Stromal cell of bone marrow (primary cell): ENCODE results near the gene ANKRD62.
A peak's percentile ranks its signal among the peaks of the same experiment; 100 is the strongest.
"Not testable (repeated sequence)": the region's sequence is repeated elsewhere in the genome, so short reads cannot be mapped to it uniquely, and the experiment has no call there.

Experiments
- DNase-seq: peaks from one replicate; pipeline ENCODE4 v3.0.0-alpha.2; 2012; ENCODE audit warnings: low read depth

Gene ANKRD62

DNA sequence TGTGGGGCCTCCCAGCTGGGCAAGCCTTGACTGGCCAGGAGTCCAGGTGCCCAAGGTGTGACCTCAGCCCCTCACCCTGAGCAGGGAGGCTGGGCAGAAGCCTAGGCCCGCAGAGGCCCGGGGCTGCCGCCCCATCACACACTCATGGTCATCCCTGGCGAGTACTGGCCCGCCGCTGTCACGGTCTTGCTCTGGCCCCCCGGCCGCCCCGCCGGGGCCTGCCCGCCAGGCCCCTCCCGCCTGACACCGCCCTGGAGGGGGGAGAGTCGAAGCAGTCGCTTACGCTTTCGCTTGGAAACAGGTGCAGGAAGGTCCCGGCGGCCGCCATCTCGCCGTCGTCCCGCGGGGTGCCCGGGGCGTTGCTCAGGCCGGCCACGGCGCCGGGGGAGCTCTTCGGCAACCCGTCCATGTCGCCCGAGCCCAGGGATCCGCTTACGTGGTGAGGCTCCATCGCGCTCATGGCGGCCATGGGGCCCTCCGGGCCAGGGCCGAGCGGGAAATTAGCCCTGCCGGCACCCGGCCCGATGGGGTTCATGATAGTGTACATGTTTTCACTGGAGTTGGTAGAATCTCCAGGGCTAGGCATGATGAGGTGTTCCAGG lies 26.6 kb upstream of the ANKRD62 start:
- no peak for DNase-seq

DNA sequence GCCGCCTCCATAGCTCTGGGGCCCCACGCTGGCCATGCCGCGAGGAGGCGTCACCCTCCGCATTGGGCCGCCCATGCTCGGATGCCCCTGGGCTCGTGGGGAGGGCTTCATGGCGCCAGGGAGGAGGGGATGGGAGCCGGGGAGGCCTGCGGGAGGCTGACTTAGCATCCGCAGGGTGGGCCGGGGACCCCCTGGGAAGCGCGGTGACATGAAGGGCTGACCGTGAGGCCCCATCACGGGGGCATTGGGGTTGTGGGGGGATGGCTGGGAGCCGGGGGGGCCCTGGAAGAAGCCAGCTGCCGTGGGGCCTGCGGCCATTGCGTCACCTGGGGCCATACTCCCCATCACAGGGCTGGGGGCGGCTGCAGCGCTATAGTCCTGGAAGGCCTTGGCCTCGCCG lies 26.0 kb upstream of the ANKRD62 start:
- DNase-seq = no peak

DNA sequence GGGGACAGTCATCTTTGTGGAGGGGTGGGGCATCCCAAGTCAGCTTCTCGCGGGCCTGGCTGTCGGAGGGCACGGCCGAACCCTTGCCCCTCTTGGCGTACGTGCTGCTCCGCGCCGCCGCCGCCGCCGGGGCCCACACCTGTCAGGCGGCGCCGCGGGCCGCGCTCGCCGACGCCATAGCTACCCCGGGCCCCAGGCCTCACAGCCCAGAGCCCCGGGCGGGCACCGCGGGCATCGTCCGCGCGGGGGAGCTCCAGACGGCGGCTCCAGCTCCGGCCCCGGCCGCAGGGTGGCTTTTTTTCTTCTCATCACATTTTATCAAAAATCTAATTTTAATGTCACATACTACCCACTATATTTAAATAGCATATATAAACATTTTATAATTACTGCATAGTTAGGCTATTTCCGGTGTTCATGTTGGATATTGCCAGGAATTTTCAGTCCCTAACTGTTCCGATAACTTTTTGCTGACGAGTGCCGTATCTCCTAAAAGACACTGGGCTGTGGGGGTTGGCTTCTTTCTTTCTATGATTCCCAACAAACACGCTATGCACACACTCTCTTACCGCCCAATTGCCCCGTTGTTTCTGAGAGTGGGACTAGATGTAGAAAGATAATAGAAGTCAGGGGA lies 25.2 kb upstream of the ANKRD62 start:
- DNase-seq = not testable (repeated sequence)

DNA sequence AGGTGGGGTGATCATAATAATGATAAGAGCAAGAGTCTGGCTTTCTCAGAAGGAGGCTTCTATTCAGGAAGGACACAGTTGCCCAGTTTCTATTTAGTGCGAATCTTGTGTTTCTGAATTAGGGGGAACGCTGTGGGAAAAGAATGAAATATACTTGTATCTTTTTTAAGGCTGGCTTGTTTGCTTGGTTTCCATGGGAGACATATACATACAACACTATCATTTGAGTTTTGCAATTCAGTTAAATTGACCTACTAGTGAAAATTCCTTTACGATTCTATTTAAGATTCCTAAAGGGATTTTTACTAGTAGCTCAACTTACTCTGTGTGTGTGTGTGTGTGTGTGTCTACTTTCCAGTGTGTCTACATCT lies 24.7 kb upstream of the ANKRD62 start:
- DNase-seq = no peak

DNA sequence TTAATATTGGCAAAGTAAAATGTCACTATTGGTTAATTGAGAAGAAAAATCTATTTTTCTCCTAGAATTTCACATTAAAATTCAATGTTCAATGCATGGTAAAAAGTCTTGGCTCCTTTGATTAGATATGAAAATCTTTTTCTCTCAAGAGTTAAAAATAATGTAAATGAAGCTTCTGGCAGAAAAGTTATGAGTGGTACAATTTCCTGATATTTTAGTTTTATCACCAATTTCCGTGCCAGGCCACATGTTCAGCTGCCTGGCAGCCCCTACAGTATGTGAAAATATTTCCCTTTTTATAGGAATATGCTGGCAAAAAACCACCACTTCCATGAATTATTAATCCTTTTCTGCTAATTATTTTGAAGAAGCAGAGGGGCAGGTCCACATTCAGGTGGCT lies 22.6 kb upstream of the ANKRD62 start:
- DNase-seq = not testable (repeated sequence)

DNA sequence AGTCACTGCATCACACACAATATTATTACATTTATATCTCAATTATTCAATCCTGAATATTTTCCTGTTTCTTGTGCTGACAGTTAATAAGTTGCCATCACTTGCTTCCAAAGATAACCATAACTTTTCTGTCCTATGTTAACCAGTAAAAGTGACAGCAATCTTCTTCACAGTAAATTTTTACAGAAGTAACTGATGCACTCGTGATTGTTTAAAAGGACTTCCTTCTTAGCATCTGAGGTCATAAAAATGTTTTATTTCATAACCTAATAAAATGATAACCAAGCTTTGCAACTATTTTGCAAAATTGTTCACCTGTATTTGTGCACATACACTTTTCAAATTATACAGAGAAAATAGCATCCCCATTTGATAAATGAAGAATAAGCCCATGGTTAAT lies 20.6 kb upstream of the ANKRD62 start:
- DNase-seq = no peak

DNA sequence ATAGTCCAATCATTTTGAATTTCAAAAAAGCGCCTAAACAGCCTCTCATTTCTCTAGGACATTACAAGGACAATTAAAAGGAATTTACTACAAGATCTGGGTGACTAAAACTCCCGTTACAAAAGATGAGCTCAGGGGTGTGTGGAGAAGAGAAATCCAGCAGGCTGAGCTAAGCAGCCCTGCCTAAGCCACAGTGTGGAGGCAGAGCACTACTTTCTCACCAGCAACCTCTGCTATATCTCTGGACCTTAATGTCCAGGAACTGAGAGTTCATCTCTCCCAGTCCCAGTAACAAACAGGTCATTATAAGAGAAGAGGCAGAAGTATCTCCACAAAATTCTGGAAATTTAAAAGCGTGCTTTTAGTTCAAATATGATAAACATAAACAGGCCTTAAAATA lies 18.9 kb upstream of the ANKRD62 start:
- DNase-seq = no peak

DNA sequence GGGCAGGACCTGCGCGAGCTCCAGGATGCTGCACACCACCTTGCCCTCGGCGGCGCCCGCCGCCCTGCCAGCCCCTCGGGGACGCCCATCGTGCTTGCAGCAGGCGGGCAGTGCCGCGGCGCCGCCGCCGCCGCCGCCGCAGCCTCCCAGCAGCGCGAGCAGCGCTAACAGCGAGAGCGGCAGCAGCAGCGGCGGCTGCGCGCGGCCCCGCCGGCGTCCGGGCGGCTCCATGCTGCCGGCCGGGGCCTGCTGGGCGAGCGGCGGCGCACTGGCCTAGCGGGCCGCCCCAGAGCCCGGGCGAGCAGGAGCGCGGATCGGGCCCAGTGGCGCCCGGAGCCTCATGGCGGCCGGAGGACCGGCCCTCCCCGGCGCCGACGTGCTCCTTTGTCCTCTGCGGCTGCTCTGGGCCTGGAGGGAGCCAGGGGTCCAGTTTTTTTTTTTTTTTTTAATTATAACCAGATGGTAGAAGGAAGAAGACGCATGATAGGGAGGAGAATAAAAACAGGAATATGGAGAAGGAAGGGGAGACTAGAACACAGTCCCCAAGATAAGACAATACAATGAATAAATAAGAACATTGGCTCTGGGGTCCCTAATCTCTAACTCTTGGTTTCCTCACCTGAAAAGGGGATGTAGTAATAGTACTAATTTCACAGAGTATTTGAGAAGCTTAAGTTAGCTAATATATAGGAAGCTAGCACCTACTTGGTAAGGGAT lies 17.1 kb upstream of the ANKRD62 start:
- DNase-seq = no peak

DNA sequence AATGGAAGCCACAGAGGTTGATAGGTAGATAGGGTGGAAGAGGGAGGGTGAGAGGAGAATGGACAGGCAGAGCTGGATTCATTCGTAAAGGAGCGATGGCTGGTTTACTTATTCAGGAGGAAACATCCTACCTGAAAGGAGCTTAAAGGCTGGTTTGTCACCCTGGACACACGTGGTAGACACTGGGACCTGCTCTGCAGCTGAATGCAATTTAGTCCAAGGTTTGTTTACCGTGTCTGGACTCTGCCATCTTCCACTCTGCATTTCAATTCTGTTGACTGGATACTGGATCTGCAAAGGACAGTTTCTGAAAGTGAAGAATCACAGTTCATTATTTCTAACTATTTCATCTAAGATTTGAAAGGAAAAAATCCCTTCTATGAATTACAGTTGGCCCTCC lies 15.6 kb upstream of the ANKRD62 start:
- DNase-seq = not testable (repeated sequence)

- DNase-seq = peak; percentile 56
Measured at GRCh38 chr18:12079491-12080237, 14.0 kb upstream of the ANKRD62 start.

- no peak for DNase-seq
Measured at GRCh38 chr18:12085136-12085535, 8.5 kb upstream of the ANKRD62 start.

- no peak for DNase-seq
Measured at GRCh38 chr18:12085786-12086185, 7.9 kb upstream of the ANKRD62 start.

GRCh38 chr18:12086249-12086648 lies 7.4 kb upstream of the ANKRD62 start:
- DNase-seq = no peak

- no peak for DNase-seq
Measured at GRCh38 chr18:12086677-12087470, 6.8 kb upstream of the ANKRD62 start.

- no peak for DNase-seq
Measured at GRCh38 chr18:12087471-12088025, 6.1 kb upstream of the ANKRD62 start.

DNA sequence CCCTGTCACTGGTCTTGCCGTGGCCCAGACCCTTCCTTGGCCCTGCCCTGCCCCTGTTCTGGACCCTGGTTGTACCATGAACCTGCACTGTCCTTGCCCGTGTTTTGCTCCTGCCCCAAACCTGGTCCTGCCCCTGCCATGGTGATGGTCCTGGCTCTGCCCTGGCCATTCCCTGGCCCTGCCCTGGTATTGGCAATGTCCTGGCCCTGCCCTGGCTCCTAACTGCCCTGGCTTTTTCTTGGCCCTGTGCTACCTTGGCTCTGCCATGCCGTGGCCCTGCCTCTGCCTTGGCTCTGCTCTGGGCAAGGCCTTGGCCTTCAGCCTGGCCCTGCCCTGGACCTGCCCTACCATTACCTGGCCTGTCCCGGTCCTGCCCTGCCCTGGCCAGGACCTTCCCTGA lies 5.5 kb upstream of the ANKRD62 start:
- no peak for DNase-seq

DNA sequence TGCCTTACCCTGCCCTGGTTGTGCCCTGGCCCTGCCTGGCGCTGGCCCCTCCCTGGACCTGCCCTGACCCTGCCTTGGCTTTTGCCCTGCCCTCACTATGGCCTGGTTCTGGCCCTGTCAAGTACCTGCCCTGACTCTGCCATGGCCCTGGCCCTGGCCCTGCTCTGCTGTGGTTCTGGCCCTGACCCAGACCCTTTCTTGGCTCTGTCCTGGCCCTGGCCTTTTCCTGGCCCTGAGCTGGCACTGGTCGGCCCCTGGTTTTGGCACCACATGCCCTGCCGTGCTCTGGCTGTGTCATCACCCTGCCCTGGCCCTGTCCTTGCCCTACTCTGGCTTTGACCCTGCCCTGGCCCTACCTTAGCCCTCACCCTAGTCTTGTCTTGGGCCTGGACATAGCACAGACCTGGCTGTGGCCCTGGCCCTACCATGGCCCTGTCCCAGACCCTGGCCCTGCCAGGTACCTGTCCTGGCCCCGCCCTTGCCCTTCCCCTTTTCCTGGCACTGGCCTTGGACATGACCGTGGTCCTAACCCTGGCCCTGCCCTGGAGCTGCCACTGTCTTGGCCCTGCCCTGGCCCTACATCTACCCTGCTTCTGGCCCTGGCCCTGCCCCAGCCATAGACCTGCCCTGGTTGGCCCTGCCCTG lies 4.8 kb upstream of the ANKRD62 start:
- no peak for DNase-seq

DNA sequence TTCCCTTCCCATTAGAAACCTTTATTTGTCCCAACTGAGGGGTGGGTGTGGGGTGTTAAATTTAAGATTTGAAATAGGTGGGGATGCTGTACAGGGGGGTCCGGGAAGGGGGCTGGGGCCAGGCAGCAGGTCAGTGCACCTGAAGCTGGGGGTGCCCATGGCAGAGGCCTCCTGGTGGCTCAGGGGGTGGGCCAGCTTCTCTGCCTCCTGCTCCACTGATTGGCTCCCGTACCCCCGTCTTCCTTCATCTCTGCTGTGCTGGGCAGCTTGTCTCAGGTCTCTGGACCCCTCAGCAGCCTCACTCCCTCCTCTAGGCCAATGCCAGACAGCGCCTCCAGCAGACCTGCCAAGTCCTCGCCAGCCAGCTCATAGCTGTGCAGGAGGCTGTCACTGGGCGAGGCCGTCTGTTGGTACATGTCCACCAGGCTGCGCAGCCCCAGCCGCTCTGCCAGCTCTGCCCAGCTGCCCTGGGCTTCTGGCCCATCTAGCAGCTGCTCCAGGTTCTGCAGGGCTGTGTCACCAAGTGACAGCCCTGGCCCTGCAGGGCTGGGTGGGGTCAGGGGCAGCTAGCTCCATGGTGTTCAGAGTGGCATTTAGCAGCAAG lies 2.0 kb upstream of the ANKRD62 start:
- DNase-seq = no peak

DNA sequence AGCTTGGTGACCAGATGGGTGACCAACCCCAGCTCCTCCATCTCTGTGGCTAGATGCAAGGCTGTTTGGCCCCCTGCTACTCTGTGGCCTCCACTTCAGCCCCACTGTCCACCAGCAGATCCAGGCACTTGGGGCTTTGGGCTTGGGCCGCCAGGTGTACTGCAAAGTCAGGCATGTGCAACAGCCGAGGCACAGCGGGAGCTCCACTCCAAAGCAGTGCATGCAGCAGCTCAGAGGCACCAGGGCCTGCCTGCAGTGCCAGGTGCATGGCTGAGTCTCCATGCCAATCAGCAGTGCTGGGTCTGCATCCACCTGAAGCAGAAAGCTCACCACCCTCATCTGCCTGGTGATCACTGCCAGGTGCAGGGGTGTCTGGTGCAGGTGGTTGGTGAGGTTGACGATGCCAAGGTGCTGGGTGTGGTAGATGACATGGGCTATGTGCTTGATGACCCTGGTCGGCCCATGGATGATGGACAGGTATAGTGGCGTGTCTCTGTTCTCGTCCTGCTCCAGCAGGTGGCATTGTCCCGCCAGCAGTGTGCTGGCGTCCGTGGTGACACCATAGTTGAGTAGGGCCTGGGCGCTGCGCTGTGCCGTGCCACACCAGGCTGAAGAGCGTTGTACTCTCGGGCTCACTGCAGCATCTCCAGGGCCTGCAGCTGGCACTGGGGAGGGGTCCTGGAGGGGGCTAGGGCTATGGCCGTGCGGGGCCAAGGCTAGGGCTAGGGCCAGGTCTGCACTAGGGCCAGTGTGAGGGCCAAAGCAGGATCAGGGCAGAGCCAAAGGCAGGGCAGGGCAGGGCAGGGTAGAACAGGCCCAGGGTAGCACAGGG lies 1.0 kb upstream of the ANKRD62 start:
- DNase-seq = no peak

GRCh38 chr18:12098374-12098773 lies 4.7 kb downstream of the ANKRD62 start:
- DNase-seq = no peak
